Skeletal muscle tissue (tissue), 4 donors: ENCODE results near the gene JAZF1. TPM values are rescaled to one million over a fixed set of nuclear protein-coding genes. Genes with fewer than 3 reads are reported as not detected.
"Not testable (repeated sequence)": the region's sequence is repeated elsewhere in the genome, so short reads cannot be mapped to it uniquely, and the experiment has no call there.

Experiments used
- H3K27ac ChIP-seq: one replicate; pipeline ENCODE4 v1.7.0; 2013; ENCODE audit warnings: mild to moderate bottlenecking, low read depth, low read length, inconsistent platforms
- H3K27me3 ChIP-seq, 3 donors: one replicate each; pipeline ENCODE4 v1.7.0; 2013; ENCODE audit warnings: low read length in 3 of 3; ENCODE audit not compliant: control insufficient read depth in 3 of 3, insufficient read depth in 3 of 3
- H3K36me3 ChIP-seq, 3 donors: one replicate each; pipeline ENCODE4 v1.7.0; 2013; ENCODE audit warnings: low read length in 3 of 3; ENCODE audit not compliant: control insufficient read depth in 3 of 3, insufficient read depth in 3 of 3
- H3K4me1 ChIP-seq, 3 donors: one replicate each; pipeline ENCODE4 v1.7.0; 2013; ENCODE audit warnings: low read length in 3 of 3, mild to moderate bottlenecking in 3 of 3; ENCODE audit not compliant: control insufficient read depth in 3 of 3, insufficient read depth in 3 of 3
- H3K4me3 ChIP-seq, 3 donors: one replicate each; pipeline ENCODE4 v1.7.0; 2013; ENCODE audit warnings: low read length in 3 of 3
- H3K9ac ChIP-seq, 3 donors: one replicate each; pipeline ENCODE4 v1.7.0; 2013; ENCODE audit warnings: low read length in 3 of 3, mild to moderate bottlenecking in 3 of 3, moderate library complexity in 2 of 3, low read depth in 1 of 3
- H3K9me3 ChIP-seq, 3 donors: one replicate each; pipeline ENCODE4 v1.7.0; 2013; ENCODE audit warnings: low read length in 3 of 3; ENCODE audit not compliant: control insufficient read depth in 3 of 3
- total RNA-seq: library from RNA; depleted of rRNA; stranded (reverse); fragments of >200 nt; gene quantifications from one replicate; pipeline ENCODE4 v1.2.3, GENCODE V29; 2014
- donor health status: Osteomylitis.

The JAZF1 gene
- total RNA-seq, 1 donor from 2014 or later = 7.3 TPM

- Histone ChIP-seq H3K9ac (no peak overlapping the region), H3K36me3 (no peaks in the 10 kb centered on the region), H3K27me3 (no peaks in the 10 kb centered on the region), H3K4me3 (no peak overlapping the region), H3K9me3 (no peaks in the 10 kb centered on the region), H3K4me1 (peaks cover 4 to 21% (median 13%) of the 10 kb centered on the region in 3 donors), H3K27ac (no peak overlapping the region)
Observed at GRCh38 chr7:27925573-27926201, 254.9 kb downstream of the JAZF1 start.

- Histone ChIP-seq H3K4me1 (peaks cover 4 to 15% (median 13%) of the 10 kb centered on the region in 3 donors), H3K27me3 (no peaks in the 10 kb centered on the region), H3K9me3 (no peaks in the 10 kb centered on the region), H3K4me3 (no peak overlapping the region), H3K36me3 (no peaks in the 10 kb centered on the region), H3K27ac (peak overlapping the region; percentile 23), H3K9ac (no peak overlapping the region)
Observed at GRCh38 chr7:27923642-27923980, 257.0 kb downstream of the JAZF1 start.

GRCh38 chr7:27922907-27923641 is 257.5 kb downstream of the JAZF1 start:
- Histone ChIP-seq H3K4me3 (peak overlapping the region in 1 of 3 donors; percentile 9), H3K4me1 (peaks cover 4 to 15% (median 13%) of the 10 kb centered on the region in 3 donors), H3K27me3 (no peaks in the 10 kb centered on the region), H3K9ac (no peak overlapping the region), H3K9me3 (no peaks in the 10 kb centered on the region), H3K27ac (peak overlapping the region; percentile 23), H3K36me3 (no peaks in the 10 kb centered on the region)

GRCh38 chr7:27922389-27922788 is 258.2 kb downstream of the JAZF1 start:
- not testable (repeated sequence) for H3K27ac ChIP-seq, H3K9ac ChIP-seq, H3K4me3 ChIP-seq, H3K36me3 ChIP-seq, H3K27me3 ChIP-seq, H3K9me3 ChIP-seq
- H3K4me1 ChIP-seq = peaks cover 4 to 15% (median 13%) of the 10 kb centered on the region in 3 donors

GRCh38 chr7:27921081-27921836 is 259.3 kb downstream of the JAZF1 start:
- Histone ChIP-seq H3K4me3 (peak overlapping the region in 2 of 3 donors; percentile 14 to 55), H3K9ac (peak overlapping the region in 2 of 3 donors; percentile 25 to 42)

GRCh38 chr7:27920281-27920946 is 260.2 kb downstream of the JAZF1 start:
- Histone ChIP-seq H3K9me3 (no peaks in the 10 kb centered on the region), H3K27ac (no peak overlapping the region), H3K36me3 (no peaks in the 10 kb centered on the region), H3K27me3 (no peaks in the 10 kb centered on the region), H3K4me1 (peaks cover 4 to 15% (median 13%) of the 10 kb centered on the region in 3 donors), H3K9ac (no peak overlapping the region), H3K4me3 (peak overlapping the region in 1 of 3 donors; percentile 55)

More at GRCh38 chr7:27921081-27921836, 259.3 kb downstream of the JAZF1 start:
- no peaks in the 10 kb centered on the region for H3K27me3 ChIP-seq
- H3K36me3 ChIP-seq = no peaks in the 10 kb centered on the region
- no peak overlapping the region for H3K27ac ChIP-seq
- H3K4me1 ChIP-seq = peaks cover 4 to 15% (median 13%) of the 10 kb centered on the region in 3 donors
- no peaks in the 10 kb centered on the region for H3K9me3 ChIP-seq

GRCh38 chr7:27918503-27918902 is 262.1 kb downstream of the JAZF1 start:
- Histone ChIP-seq H3K4me3 (no peak overlapping the region), H3K9ac (no peak overlapping the region), H3K4me1 (peaks cover 6 to 16% (median 12%) of the 10 kb centered on the region in 3 donors), H3K27ac (no peak overlapping the region), H3K36me3 (no peaks in the 10 kb centered on the region), H3K9me3 (no peaks in the 10 kb centered on the region), H3K27me3 (no peaks in the 10 kb centered on the region)

GRCh38 chr7:27917774-27918314 is 262.8 kb downstream of the JAZF1 start:
- H3K9me3 ChIP-seq = no peaks in the 10 kb centered on the region
- H3K4me1 ChIP-seq = peaks cover 6 to 10% (median 9%) of the 10 kb centered on the region in 3 donors
- H3K9ac ChIP-seq = no peak overlapping the region
- no peaks in the 10 kb centered on the region for H3K27me3 ChIP-seq
- H3K36me3 ChIP-seq = no peaks in the 10 kb centered on the region
- no peak overlapping the region for H3K27ac ChIP-seq
- H3K4me3 ChIP-seq = no peak overlapping the region

GRCh38 chr7:27917119-27917518 is 263.5 kb downstream of the JAZF1 start:
- Histone ChIP-seq H3K4me3 (no peak overlapping the region), H3K9me3 (no peaks in the 10 kb centered on the region), H3K27me3 (no peaks in the 10 kb centered on the region), H3K36me3 (no peaks in the 10 kb centered on the region), H3K27ac (no peak overlapping the region), H3K4me1 (peaks cover 6 to 8% (median 7%) of the 10 kb centered on the region in 3 donors), H3K9ac (no peak overlapping the region)
